ENCODE data around the gene HOXC9.

Gene HOXC9

DNA sequence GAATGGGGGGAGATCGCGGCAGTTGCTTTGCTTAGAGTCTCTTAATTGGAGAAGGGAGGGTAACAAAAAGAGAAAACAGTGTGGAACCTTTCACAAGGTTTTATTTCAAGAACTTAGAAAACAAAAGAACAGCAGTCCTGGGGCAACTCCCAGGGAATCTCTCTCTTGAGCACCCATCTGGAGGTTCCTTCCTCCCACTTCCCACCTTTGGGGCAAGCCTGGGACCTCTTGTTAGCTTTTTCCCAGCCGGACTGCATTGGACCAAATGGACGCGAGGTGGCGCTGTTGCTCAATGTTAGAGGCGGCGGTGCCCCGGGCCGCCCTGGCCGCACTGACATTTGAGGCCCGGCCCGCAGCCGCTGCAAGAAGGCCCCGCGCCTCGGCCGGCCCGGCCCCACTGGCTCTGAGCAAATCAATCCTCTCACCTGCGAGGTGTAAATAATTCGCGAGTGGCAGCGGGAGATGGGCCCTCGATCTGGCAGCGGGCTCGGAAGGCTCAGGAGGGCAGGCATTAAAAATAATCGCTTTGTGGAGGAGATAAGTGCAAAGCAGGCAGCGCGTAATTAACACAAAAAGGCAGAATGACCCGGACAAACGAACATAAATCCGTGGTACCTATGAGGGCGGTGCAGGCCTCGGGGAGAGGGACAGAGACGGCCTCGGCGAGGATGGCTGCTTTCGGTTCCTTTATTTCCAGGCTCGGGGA lies 6.0 kb downstream of the HOXC9 start:
- no peak for DNase-seq (ENCODE audit: extremely low read depth, low read depth)
- TF ChIP-seq, protein P1, sequence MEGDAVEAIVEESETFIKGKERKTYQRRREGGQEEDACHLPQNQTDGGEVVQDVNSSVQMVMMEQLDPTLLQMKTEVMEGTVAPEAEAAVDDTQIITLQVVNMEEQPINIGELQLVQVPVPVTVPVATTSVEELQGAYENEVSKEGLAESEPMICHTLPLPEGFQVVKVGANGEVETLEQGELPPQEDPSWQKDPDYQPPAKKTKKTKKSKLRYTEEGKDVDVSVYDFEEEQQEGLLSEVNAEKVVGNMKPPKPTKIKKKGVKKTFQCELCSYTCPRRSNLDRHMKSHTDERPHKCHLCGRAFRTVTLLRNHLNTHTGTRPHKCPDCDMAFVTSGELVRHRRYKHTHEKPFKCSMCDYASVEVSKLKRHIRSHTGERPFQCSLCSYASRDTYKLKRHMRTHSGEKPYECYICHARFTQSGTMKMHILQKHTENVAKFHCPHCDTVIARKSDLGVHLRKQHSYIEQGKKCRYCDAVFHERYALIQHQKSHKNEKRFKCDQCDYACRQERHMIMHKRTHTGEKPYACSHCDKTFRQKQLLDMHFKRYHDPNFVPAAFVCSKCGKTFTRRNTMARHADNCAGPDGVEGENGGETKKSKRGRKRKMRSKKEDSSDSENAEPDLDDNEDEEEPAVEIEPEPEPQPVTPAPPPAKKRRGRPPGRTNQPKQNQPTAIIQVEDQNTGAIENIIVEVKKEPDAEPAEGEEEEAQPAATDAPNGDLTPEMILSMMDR (IDR thresholded peaks at IDR 0.05; ENCODE audit: low read depth, low read length): peak; percentile 81

DNA sequence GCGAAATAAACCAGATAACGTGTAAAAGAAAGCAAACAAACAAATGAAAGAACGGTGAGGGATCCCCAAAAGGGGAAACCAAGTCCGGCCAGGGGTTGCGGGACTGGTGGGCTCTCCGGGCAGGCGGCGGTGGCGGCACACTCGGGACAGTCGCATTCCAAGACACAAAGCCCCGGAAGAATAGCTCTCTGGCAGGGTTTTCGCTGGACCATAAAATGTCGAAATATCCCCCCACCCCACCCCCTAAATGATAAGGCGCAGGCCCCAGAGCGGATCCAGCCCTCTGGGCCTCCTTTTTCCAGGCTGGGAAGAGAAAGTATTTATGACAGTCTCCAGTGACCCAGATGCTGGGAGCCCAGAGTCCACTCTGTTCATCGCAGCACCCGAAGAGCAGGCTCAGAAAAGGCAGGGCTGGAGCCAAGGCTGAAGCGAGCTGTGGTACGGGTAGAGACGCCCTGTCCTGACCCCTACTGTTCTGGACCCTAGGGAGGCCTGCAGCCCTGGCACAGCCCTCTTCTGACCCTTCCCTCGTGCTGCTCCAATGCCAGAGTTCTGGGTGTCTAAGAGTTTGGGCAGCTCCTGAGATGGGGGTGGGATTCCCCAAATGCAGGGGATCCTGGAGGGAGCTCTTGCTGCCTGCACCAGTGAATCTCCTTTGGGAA lies 6.7 kb downstream of the HOXC9 start:
- no peak for DNase-seq (ENCODE audit: extremely low read depth, low read depth)

DNA sequence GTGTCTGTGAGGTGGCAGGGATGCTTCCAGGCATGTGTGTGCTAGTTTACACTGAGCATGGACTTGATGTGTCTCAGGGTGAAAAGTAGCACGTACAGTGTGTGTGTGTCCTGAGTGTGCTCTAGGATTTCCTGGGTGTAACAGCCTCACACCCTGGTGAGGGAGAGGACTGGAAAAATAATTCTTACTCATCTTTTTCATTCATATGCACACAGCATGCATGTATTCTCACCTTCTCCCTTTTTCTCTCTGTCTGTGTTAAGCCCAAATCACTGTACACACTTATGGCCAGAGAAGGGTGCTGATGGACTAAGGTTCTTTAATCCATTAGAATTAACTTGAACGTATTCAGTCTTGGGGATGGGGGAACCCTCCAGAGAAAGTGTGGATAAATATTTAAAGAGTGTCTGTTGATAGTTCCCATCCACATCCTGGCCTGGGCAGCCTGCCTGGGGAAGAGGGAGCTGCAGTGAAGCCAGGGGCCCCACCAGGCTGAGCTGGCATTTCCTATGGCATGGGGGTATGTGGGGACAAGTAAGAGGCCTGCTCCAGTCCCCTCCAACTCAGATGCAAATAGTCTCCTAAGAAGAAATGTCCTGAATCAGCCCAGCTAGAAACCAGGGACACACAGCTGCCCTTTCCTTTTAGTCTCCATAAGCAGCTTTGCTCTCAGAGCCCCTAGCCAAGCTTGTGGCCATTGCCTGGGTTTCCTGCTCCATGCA lies 7.7 kb downstream of the HOXC9 start:
- TF ChIP-seq, protein P1 (IDR thresholded peaks at IDR 0.05; ENCODE audit: low read depth, low read length): no peak
- no peak for DNase-seq (ENCODE audit: extremely low read depth, low read depth)

More for the DNA sequence above, 6.7 kb downstream of the HOXC9 start:
- TF ChIP-seq, protein P1 (IDR thresholded peaks at IDR 0.05; ENCODE audit: low read depth, low read length): no peak

DNA sequence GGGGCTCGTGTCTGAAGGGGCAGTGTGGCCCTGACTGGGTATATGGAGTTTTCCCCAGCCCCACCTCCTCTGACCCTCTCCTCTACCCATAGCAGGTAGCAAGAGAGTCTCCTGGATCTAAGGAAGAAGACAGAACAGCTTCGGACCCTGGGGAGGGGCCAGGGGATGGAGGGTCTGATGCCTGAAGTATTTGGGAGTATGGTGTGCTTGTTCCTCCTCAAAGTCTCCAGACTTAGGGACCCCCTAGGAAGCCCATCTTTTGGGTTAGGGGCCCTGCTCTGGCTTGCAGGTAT lies 8.2 kb downstream of the HOXC9 start:
- TF ChIP-seq, protein P1 (IDR thresholded peaks at IDR 0.05; ENCODE audit: low read depth, low read length): no peak
- no peak for DNase-seq (ENCODE audit: extremely low read depth, low read depth)

DNA sequence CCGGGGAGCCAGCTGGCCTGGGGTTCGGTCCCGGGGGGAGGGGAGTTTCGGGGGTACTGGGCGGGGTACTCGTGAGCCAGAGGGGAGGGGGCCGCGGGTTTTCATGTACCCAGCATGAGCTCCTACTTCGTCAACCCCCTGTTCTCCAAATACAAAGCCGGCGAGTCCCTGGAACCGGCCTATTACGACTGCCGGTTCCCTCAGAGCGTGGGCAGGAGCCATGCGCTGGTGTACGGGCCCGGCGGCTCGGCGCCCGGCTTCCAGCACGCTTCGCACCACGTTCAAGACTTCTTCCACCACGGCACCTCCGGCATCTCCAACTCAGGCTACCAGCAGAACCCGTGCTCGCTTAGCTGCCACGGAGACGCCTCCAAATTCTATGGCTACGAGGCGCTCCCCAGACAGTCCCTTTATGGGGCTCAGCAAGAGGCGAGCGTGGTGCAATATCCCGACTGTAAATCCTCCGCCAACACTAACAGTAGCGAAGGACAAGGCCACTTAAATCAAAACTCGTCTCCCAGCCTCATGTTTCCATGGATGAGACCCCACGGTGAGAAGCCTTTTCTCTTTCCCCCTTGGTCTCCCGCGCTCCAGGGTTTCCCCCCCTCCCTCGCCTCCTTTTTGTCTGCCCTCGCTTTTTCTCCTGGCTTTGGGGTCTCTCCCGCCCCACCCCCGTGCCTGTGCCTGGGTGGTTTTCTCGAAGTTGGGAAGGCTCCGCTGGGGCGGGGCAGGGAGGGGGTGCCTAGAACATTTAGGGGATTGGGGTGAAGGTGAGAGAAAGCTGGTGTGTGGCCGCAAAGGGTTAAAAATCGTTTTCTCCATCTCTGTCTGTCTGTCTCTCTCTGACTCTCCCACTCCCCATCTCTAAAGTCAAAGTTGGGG lies 9.5 kb downstream of the HOXC9 start:
- no peak for DNase-seq (ENCODE audit: extremely low read depth, low read depth)
- TF ChIP-seq, protein P1 (IDR thresholded peaks at IDR 0.05; ENCODE audit: low read depth, low read length): no peak

DNA sequence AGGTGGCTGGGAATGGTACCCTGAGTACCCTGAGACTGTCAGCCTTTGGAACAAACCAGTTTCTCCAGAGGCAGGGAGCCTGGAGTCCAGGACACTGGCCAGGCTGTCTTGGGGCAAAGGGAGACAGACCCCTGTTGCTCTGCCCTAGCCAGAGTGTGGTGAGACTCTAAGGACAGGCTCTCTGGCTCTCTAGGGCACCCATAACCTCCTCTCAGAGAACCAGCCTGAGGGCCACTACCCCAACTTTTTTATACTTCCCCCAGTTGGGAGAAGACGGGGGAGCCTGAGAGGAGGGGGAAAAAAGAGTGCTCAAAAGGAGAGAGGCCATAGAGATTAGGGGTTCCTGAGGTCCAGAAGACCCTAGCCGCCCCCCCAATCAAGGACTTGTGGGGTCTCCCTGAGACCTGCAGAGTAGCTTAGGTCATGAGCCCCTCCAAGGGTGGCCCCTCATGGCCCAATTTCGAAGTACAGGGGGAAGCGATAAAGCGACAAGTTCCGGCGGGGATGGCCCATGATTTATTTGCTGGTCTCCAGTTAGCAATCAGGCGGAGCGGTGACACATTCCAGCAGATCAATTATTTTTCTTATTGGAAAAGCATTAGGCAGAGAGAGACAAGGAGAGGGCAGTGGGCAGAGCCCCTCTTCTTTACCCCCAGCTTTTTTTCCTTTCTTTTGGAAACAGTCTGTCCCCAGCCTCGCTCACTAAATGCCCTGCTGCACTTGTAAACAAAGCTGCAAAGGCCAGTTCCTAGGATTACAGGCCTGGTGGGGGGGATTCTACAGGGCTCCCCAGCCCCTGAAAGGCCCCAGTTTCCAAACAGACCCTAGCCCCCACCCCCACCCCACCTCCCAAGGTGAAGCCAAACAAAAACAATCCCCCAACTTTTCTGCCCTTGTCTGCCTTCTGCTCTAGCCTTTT lies 10.4 kb downstream of the HOXC9 start:
- DNase-seq (ENCODE audit: extremely low read depth, low read depth): no peak
- TF ChIP-seq, protein P1 (IDR thresholded peaks at IDR 0.05; ENCODE audit: low read depth, low read length): no peak
